H1 (cell line): ENCODE data around the gene OPN1MW2. TPM values are rescaled to one million over a fixed set of nuclear protein-coding genes. Genes with fewer than 3 reads are reported as not detected.
"Not testable (repeated sequence)": the region's sequence is repeated elsewhere in the genome, so short reads cannot be mapped to it uniquely, and the experiment has no call there.

ENCODE experiments used
- CTCF ChIA-PET: fragments of 300-600 bp; sonication (Branson Sonifier 250); formaldehyde crosslinking; loops from one replicate; lab custom pipeline; 2021; ENCODE audit not compliant: partially characterized antibody; lab: Charles Lee
- POLR2A ChIA-PET: fragments of 300-600 bp; sonication (Branson Sonifier 250); formaldehyde crosslinking; loops from one replicate; lab custom pipeline; 2021; ENCODE audit warnings: inconsistent platforms; ENCODE audit not compliant: partially characterized antibody; lab: Charles Lee
- DNase-seq, 2 experiments: peaks; one replicate each; pipeline versions ENCODE4 v3.0.0 to v3.0.0-alpha.2; 2010 to 2022; ENCODE audit warnings: low spot score in 2 of 2, low read depth in 1 of 2, mixed read lengths in 1 of 2
- FAIRE-seq: peaks from 2 replicates; lab custom pipeline; 2011; peaks lifted over from hg19 to GRCh38; lab: Jason Lieb, UNC
- H2AFZ ChIP-seq: 2 replicates; pipeline ENCODE4 v1.8.1; 2012; ENCODE audit warnings: low read length, inconsistent platforms
- H2AK5ac ChIP-seq: 2 replicates; pipeline ENCODE4 v1.6.1; 2013; ENCODE audit warnings: low read depth, low read length
- H2BK120ac ChIP-seq: replicated peaks from 2 replicates; pipeline ENCODE3; 2013; ENCODE audit warnings: low read depth, low read length, inconsistent platforms
- H2BK12ac ChIP-seq: 2 replicates; pipeline ENCODE4 v1.6.1; 2013; ENCODE audit warnings: low read depth, low read length
- H2BK15ac ChIP-seq: 2 replicates; pipeline ENCODE4 v1.6.1; 2013; ENCODE audit warnings: low read length
- H2BK20ac ChIP-seq: 2 replicates; pipeline ENCODE4 v1.6.1; 2013; ENCODE audit warnings: low read length
- H2BK5ac ChIP-seq: 2 replicates; pipeline ENCODE4 v1.6.1; 2013; ENCODE audit warnings: low read depth, low read length
- H3K14ac ChIP-seq: 2 replicates; pipeline ENCODE4 v1.6.1; 2013; ENCODE audit warnings: inconsistent platforms; ENCODE audit not compliant: insufficient read length
- H3K18ac ChIP-seq: 2 replicates; pipeline ENCODE4 v1.6.1; 2013; ENCODE audit warnings: low read length; ENCODE audit errors: extremely low read depth
- H3K23ac ChIP-seq: 2 replicates; pipeline ENCODE4 v1.6.1; 2013; ENCODE audit warnings: inconsistent platforms; ENCODE audit not compliant: insufficient read length
- H3K23me2 ChIP-seq: 2 replicates; pipeline ENCODE4 v1.6.1; 2013; ENCODE audit warnings: low read depth, low read length
- H3K27ac ChIP-seq: 2 replicates; pipeline ENCODE4 v1.6.1; 2011; ENCODE audit warnings: low read depth, low read length, inconsistent platforms
- H3K27me3 ChIP-seq, 4 experiments: replicated peaks in 1 of 4; 1 replicate in 1 of 4; 2 replicates in 3 of 4; pipeline versions ENCODE4 v1.6.1 to v1.8.1; 2011 to 2013; ENCODE audit warnings: low read length in 3 of 4, mild to moderate bottlenecking in 3 of 4, inconsistent platforms in 2 of 4, mixed read lengths in 2 of 4, moderate library complexity in 1 of 4; ENCODE audit not compliant: control insufficient read depth in 3 of 4, insufficient read depth in 3 of 4; ENCODE audit errors: extremely low read depth in 1 of 4
- H3K36me3 ChIP-seq, 4 experiments: 2 replicates each; pipeline versions ENCODE4 v1.6.1 to v1.8.1; 2011 to 2013; ENCODE audit warnings: mild to moderate bottlenecking in 4 of 4, low read length in 3 of 4, moderate library complexity in 2 of 4, control low read depth in 1 of 4, inconsistent platforms in 1 of 4; ENCODE audit not compliant: insufficient read depth in 4 of 4, control insufficient read depth in 2 of 4
- H3K4ac ChIP-seq: replicated peaks from 2 replicates; pipeline ENCODE3; 2013; ENCODE audit warnings: low read length, low read depth, mixed read lengths, inconsistent platforms; ENCODE audit not compliant: insufficient read length
- H3K4me1 ChIP-seq, 4 experiments: replicated peaks in 1 of 4; 1 replicate in 1 of 4; 2 replicates in 3 of 4; pipeline versions ENCODE4 v1.6.1 to v1.8.1; 2011 to 2013; ENCODE audit warnings: low read length in 3 of 4, inconsistent platforms in 2 of 4, mixed read lengths in 1 of 4; ENCODE audit not compliant: insufficient read depth in 4 of 4, control insufficient read depth in 3 of 4
- H3K4me2 ChIP-seq, 2 experiments: 2 replicates each; pipeline versions ENCODE4 v1.6.1 to v1.8.1; 2011 to 2013; ENCODE audit warnings: low read depth in 2 of 2, low read length in 2 of 2, control low read depth in 1 of 2, inconsistent platforms in 1 of 2, mild to moderate bottlenecking in 1 of 2; ENCODE audit not compliant: insufficient read depth in 1 of 2
- H3K4me3 ChIP-seq, 4 experiments: fragments of 200-600, 300-600 bp in 1 of 4; sonication (generic), shearing (Covaris generic), sonication (Bioruptor Twin) in 1 of 4; 2 replicates each; pipeline versions ENCODE4 v1.5.1 to v1.8.1; 2011 to 2016; ENCODE audit warnings: low read length in 4 of 4, low read depth in 3 of 4, control low read depth in 2 of 4, inconsistent platforms in 2 of 4, mild to moderate bottlenecking in 2 of 4, mixed read lengths in 1 of 4, moderate library complexity in 1 of 4; ENCODE audit not compliant: insufficient read depth in 2 of 4; ENCODE audit errors: extremely low read depth in 1 of 4
- H3K56ac ChIP-seq: replicated peaks from 2 replicates; pipeline ENCODE3; 2013; ENCODE audit warnings: low read depth, mild to moderate bottlenecking, mixed read lengths, low read length, inconsistent platforms; ENCODE audit not compliant: insufficient read length
- H3K79me1 ChIP-seq: 2 replicates; pipeline ENCODE4 v1.6.1; 2013; ENCODE audit warnings: low read depth, low read length, control low read depth
- H3K79me2 ChIP-seq, 2 experiments: 2 replicates each; pipeline versions ENCODE4 v1.6.1 to v1.8.1; 2012 to 2013; ENCODE audit warnings: low read length in 2 of 2, mild to moderate bottlenecking in 2 of 2, inconsistent platforms in 1 of 2; ENCODE audit not compliant: insufficient read depth in 2 of 2, control insufficient read depth in 1 of 2
- H3K9ac ChIP-seq, 4 experiments: replicated peaks in 1 of 4; 1 replicate in 1 of 4; 2 replicates in 3 of 4; pipeline versions ENCODE4 v1.6.1 to v1.8.1; 2011 to 2013; ENCODE audit warnings: low read depth in 3 of 4, low read length in 3 of 4, control low read depth in 2 of 4, mild to moderate bottlenecking in 2 of 4, moderate library complexity in 2 of 4, inconsistent platforms in 1 of 4; ENCODE audit errors: extremely low read depth in 1 of 4
- H3K9me3 ChIP-seq, 2 experiments: 2 replicates each; pipeline versions ENCODE4 v1.6.1 to v1.8.1; 2012 to 2013; ENCODE audit warnings: mild to moderate bottlenecking in 2 of 2, moderate library complexity in 2 of 2, control low read depth in 1 of 2, inconsistent platforms in 1 of 2, low read depth in 1 of 2, low read length in 1 of 2, mixed read lengths in 1 of 2; ENCODE audit not compliant: insufficient read depth in 2 of 2
- H4K20me1 ChIP-seq, 2 experiments: replicated peaks in 1 of 2; 2 replicates each; pipeline versions ENCODE3 to v1.8.1; 2011 to 2013; ENCODE audit warnings: inconsistent platforms in 2 of 2, low read length in 2 of 2, mild to moderate bottlenecking in 1 of 2; ENCODE audit not compliant: insufficient read depth in 2 of 2, control insufficient read depth in 1 of 2
- H4K5ac ChIP-seq: 2 replicates; pipeline ENCODE4 v1.6.1; 2013; ENCODE audit warnings: low read length, low read depth, mixed read lengths, inconsistent platforms; ENCODE audit not compliant: insufficient read length
- H4K8ac ChIP-seq: 2 replicates; pipeline ENCODE4 v1.8.0; 2013; ENCODE audit warnings: mild to moderate bottlenecking, moderate library complexity, low read length, inconsistent platforms; ENCODE audit not compliant: insufficient read depth; ENCODE audit errors: extremely low read depth
- H4K91ac ChIP-seq: replicated peaks from 2 replicates; pipeline ENCODE3; 2013; ENCODE audit warnings: low read length, mixed read lengths, inconsistent platforms; ENCODE audit not compliant: insufficient read length
- WGBS, 2 experiments: shearing (Covaris generic) in 1 of 2; methylation state at CpG; one replicate each; pipeline versions ENCODE4 v1.1.6 to v1.1.7; 2013 to 2015; ENCODE audit warnings: low lambda C conversion rate in 2 of 2, mixed read lengths in 2 of 2, inconsistent platforms in 1 of 2, low coverage in 1 of 2, missing lambda C conversion rate in 1 of 2; ENCODE audit not compliant: insufficient replicate concordance in 2 of 2, insufficient coverage in 1 of 2, insufficient read length in 1 of 2; ENCODE audit errors: extremely low coverage in 1 of 2, missing lambda C conversion rate in 1 of 2; 5-methylcytosine and 5-hydroxymethylcytosine counted together
- polyA plus RNA-seq, 7 experiments: library from polyadenylated mRNA; depleted of rRNA in 3 of 7; stranded (reverse) in 5 of 7; unstranded in 2 of 7; fragments of >200 nt in 5 of 7; fragments of 200-250 nt in 2 of 7; gene quantifications; 1 replicate in 5 of 7; 2 replicates in 1 of 7; 4 replicates in 1 of 7; pipeline versions ENCODE4 v1.2.1 to v1.2.3, GENCODE V29; 2011 to 2013; ENCODE audit warnings: missing spikeins in 2 of 7, mixed read lengths in 2 of 7
- total RNA-seq: library from RNA; stranded (reverse); fragmentation: NEBNext Ultra II Directional; extraction: Animal tissue kit (Norgen Biotek cat#: 25700); gene quantifications from 2 replicates; pipeline ENCODE4 v1.2.1, GENCODE V29; 2021

The OPN1MW2 gene
- total and polyA plus RNA-seq, 2 of the 8 experiments (the other 6 are each of a cell fraction or from before 2014, with no cell fraction given): not detected

DNA sequence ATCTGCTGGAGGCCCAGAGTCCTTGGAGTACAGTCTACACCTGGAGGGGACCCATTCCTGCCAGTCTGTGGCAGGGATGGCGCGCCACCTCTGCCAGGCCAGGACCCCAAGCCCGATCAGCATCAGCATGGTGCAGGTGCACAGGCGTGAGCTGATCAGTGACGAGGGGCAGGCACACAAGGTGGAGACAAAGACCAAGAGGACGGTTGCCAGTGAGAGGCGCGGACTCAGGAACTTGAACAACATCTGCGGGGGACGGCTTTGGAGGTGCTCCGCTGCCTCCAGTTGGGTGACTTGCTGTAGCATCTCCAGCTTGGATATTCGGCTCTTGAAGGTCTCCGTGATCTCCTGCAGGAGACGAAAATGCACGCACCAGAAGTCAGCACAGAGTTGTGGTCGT is 14.1 kb downstream of the OPN1MW2 start:
- H2AFZ ChIP-seq, H3K23ac ChIP-seq, DNase-seq, H2BK20ac ChIP-seq, H4K20me1 ChIP-seq, H4K8ac ChIP-seq, H2BK5ac ChIP-seq, H2BK120ac ChIP-seq, H3K79me1 ChIP-seq, H3K4me2 ChIP-seq, H3K4ac ChIP-seq, H3K14ac ChIP-seq, H3K27ac ChIP-seq, H4K5ac ChIP-seq, H3K18ac ChIP-seq, H3K23me2 ChIP-seq, H3K4me3 ChIP-seq, H3K9me3 ChIP-seq, H3K36me3 ChIP-seq, H3K4me1 ChIP-seq, H2BK12ac ChIP-seq, H3K56ac ChIP-seq, CTCF ChIA-PET, H3K9ac ChIP-seq, POLR2A ChIA-PET, H3K79me2 ChIP-seq, H2AK5ac ChIP-seq, FAIRE-seq, H4K91ac ChIP-seq, H3K27me3 ChIP-seq, H2BK15ac ChIP-seq: not testable (repeated sequence)
- WGBS, 2 experiments: no CpG with 5 or more reads among the region's 16 CpGs

DNA sequence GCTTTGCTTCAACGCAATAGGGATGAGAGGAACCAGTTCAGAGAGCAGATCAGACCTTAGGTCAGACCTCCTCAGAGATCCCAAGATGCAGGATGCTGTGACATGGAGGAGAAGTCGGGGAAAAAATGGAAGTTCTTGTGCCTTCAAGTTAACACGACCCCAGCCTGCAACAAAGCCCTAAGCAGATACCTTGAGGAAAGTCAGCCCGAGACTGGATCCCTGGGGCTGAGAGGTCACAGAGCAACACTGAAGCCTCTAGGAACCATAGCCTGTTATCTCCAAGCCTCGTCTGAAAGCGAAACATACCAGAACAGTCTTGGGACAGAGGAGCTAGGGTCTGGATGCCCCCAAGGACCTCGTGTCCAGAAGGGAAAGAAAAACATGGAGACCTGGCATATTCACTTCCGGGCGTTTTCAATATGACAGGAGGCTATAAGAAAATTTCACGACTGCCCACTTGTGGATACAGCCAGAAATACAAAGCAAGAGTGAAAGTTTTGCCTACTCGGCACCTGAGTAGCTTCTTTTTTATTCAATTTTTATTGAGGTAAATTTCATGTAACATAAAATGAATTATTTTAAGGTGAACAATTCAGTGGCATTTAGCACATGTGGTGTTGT is 19.5 kb downstream of the OPN1MW2 start:
- H3K36me3 ChIP-seq, H3K9ac ChIP-seq, POLR2A ChIA-PET, H2AK5ac ChIP-seq, H3K23me2 ChIP-seq, DNase-seq, H3K79me2 ChIP-seq, H3K4me3 ChIP-seq, H3K18ac ChIP-seq, H4K8ac ChIP-seq, H2BK12ac ChIP-seq, H3K27ac ChIP-seq, H2BK15ac ChIP-seq, H4K20me1 ChIP-seq, H2AFZ ChIP-seq, H3K4me2 ChIP-seq, H3K56ac ChIP-seq, H3K79me1 ChIP-seq, H2BK20ac ChIP-seq, H3K4me1 ChIP-seq, H2BK120ac ChIP-seq, H2BK5ac ChIP-seq, H4K5ac ChIP-seq, H3K4ac ChIP-seq, H4K91ac ChIP-seq, H3K9me3 ChIP-seq, H3K14ac ChIP-seq, H3K27me3 ChIP-seq, FAIRE-seq, H3K23ac ChIP-seq: not testable (repeated sequence)
- 78% methylated on average over 3 of the region's 11 CpGs; no CpG with 5 or more reads in 1 of the 2 experiments for WGBS, 2 experiments
- CTCF ChIA-PET: interaction anchor here (0.6 kb wide), 1 partner anchor 139 kb away, joined by 3 read pairs; no protein-coding TSS in a partner anchor
